ENCODE measurements around the gene CSNK1G1.
"Not testable (repeated sequence)": the region's sequence is repeated elsewhere in the genome, so short reads cannot be mapped to it uniquely, and the experiment has no call there.

The CSNK1G1 gene

DNA sequence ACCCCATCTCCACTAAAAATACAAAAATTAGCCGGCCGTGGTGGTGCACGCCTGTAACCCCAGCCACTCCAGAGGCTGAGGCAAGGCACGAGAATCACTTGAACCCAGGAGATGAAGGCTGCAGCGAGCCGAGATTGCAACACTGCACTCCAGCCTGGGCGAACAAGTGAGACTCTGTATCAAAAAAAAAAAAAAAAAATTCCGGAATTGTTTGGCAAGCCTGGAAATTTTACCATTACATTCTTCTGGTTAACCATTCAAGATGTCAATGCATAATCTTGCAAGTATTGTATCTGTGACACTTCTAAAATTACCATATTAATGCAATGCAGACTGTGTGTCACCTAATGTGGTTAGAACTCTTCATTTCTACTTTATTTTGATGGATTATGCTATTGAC lies 67.0 kb downstream of the CSNK1G1 start:
- DNase-seq (ENCODE audit: extremely low read depth in 1 of 2, low read depth in 1 of 2), result no peak

DNA sequence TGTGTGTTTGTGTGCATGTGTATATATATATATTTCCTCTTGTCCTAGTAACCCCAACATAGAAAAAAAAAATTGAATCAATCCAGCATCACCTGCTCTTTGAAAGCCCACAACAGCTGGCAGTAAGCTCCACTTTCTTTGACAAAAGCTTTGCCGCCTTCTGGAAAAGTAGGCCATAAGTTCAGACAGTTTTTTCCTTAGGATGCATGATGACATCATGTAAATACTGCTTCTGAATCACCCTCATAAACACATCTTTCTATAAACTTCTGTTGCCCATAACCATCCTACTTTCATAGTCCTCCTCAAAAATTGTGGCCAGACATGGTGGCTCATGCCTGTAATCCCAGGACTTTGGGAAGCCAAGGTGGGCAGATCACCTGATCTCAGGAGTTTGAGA lies 67.4 kb downstream of the CSNK1G1 start:
- DNase-seq (ENCODE audit: extremely low read depth in 1 of 2, low read depth in 1 of 2), result no peak

DNA sequence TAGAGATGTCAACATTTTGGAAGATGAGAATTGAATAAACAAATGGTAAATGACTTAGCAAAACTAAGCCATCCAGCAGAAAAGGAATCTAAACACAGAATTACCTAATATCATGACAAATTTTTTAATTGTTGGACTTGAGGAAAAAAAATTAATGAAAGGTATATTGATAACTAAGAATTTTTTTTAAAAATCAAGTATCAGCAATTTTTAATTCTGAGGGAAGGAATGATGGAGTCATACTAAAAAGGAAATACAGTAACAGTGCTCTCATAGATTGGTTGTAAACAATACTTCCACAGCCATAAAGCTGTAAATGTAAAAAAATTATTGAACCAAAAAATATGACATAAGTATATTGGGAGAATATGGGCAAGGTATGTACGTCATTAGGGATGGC lies 68.0 kb downstream of the CSNK1G1 start:
- DNase-seq (ENCODE audit: extremely low read depth in 1 of 2, low read depth in 1 of 2), result no peak

DNA sequence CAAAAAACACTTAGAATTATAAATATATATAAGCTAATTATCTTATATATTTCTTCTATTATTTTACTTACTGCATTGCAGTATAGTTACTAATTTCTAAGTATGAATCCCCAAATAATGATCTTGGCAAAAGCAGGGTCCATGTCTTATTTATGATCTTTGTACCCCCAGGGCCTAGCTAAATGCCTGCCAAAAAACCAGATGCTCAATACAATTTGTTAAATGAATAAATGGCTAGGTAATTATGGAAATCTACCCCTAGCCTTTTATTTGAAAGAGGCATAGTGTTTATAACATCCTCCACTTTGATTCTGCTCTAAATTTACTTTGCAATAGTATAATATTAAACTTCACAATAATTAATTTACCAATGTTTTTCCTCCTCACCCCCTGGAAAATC lies 69.5 kb downstream of the CSNK1G1 start:
- no peak for DNase-seq (ENCODE audit: extremely low read depth in 1 of 2, low read depth in 1 of 2)

DNA sequence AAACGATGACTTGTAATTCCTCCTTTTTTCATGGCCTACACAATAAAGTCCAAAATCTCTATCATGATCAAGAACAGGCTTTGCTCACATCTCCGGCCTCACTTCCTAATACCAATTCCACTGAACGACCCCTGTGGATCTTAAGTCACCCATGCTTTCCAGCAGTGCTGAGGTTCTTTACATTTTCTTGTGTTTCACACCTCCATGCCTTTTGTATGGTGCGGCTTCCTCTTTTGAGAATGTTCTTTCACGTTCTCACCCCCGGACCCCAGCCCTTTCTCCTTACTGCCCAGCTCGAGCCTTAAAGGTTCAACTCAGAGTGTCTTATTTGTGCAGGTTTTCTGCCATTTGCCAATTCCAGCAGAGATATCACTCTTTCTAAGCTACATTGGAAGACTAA lies 70.1 kb downstream of the CSNK1G1 start:
- no peak for DNase-seq (ENCODE audit: extremely low read depth in 1 of 2, low read depth in 1 of 2)

DNA sequence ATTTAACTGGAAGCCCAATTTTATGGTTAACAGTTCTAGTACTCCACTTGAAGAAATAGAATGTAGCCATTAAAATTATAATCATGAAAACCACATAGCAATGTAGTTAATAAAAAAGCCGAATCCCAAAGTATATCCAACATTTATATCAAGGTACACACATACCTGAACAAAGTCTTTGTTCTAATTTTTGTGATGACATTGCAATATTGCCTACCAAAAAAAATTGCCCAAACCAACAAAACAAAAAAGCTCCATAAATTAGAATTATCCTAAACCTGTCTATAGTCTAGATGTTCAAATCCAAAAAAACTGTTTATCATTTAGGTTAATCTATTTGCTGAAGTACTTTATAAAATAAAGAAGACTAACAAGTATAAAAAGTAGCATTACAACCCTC lies 70.8 kb downstream of the CSNK1G1 start:
- no peak for DNase-seq (ENCODE audit: extremely low read depth in 1 of 2, low read depth in 1 of 2)

DNA sequence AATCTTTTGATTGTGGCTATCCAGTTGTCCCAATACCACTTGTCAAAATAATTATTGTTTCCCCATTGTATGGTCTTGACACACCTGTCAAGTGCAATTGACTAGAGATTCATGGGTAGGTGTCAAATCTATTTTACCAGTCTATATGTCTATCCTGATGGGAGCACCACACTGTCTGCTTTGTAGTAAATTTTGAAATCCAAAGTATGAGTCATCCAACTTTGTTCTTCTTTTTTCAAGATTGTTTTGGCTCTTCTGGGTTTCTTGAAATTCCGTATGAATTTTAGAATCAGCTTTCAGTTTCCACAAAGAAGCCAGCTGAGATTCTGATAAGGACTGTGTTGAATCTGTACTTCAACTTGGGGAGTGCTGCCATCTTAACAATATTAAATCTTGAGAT lies 71.9 kb downstream of the CSNK1G1 start:
- no peak for DNase-seq (ENCODE audit: extremely low read depth in 1 of 2, low read depth in 1 of 2)

DNA sequence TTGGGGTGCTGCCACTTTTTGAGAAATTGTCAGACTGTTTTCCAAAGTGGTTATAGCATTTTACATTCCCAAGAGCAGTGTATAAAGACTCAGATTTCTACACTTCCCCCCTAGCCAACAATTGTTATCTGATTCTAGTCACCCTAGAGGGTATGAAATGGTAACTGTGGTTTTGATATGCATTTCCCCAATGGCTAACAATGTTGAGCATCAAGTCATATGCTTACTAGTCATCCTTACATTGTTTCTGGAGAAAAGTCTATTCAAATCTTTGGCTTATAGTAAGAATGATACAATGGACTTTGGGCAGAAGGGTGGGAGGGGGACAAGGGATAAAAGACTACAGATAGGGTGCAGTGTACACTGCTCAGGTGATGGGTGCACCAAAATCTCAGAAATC lies 73.3 kb downstream of the CSNK1G1 start:
- no peak for DNase-seq (ENCODE audit: extremely low read depth in 1 of 2, low read depth in 1 of 2)

DNA sequence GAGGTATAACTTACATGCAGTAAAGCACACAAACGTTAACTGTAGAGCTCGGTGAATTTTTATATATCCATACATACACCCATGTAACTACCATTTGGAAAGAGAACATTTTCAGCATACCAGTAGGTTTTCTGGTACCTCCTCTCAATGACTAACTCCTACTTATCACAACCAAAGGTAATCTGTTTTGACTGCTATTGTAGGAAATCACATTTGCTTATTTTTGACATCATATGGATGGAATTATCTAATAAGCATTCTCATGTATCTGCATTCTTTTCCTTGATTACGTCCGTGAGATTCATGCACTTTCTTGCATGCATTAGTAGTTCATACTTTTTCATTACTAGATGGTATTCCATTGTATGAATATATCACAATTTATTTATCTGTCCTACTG lies 76.8 kb downstream of the CSNK1G1 start:
- DNase-seq (ENCODE audit: extremely low read depth in 1 of 2, low read depth in 1 of 2), result no peak

DNA sequence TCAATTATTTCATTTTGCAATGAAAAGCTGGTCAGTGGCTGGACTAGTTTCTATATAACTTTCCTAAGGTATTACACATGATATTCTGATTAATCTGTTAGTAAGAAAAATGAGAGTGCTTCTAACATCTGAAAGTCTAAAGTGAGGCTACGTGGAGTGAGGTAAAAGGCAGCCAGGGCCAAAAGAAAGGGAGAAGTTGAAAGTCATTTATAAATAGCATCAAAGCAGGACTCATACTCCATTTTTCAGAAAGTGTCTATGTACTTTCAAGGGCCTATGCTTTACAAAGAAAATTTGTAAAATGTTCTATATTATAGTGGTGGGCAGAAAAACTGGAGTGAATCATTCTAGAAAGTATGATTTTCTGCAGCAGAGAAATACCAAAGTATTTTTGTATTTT lies 80.0 kb downstream of the CSNK1G1 start:
- no peak for DNase-seq (ENCODE audit: extremely low read depth in 1 of 2, low read depth in 1 of 2)

DNA sequence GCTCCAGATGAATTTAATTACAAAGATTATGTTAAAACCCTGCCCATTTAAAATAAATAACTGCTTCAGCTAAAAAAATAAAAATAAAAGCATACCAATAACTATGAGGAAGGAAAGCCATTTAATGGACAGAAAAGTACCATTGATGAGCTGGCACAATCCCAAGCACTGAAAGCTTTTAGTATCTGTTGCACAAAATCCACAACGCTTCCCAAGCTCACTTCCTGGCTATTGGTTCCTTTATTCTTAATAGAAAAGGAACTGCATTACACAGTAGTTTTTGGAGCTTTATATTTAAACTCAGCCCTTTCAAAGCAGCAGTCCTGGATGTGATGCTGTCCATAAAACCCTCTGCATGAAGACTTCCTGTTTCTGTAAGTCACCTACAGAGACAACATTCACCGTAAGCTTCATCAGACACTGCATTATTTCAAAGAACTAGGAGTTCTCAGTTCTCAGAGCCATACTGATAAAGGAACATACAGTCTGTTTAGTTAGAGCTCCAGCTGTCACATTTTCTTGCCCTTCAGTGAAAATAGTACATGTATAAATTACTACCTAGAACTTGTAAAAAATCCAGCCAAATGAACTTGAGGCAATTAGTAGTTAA lies 81.5 kb downstream of the CSNK1G1 start:
- no peak for DNase-seq (ENCODE audit: extremely low read depth in 1 of 2, low read depth in 1 of 2)

DNA sequence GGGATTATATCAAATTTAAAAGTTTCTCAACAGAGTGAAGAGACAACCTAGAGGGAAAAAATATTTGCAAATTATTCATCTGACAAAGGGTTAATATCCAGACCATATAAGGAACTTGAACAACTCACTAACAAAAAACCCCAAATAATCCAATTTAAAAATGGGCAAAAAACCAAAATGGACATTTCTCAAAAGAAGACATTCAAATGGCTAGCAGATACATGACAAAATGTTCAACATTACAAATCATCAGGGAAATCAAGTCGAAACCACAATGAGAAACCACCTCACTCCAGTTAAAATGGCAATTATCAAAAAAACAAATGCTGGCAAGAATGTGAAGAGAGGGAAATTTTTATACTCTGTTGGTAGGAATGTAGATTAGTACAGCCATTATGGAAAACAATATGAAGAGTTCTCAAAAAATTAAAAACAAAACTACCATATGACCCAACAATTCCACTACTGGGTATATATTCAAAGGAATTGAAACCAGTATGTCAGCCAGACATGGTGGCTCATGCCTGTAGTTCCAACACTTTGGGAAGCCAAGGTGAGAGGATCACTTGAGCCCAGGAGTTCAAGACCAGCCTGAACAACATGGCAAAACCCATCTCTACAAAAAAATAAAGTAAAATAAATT lies 88.5 kb downstream of the CSNK1G1 start:
- no peak for DNase-seq (ENCODE audit: extremely low read depth in 1 of 2, low read depth in 1 of 2)

DNA sequence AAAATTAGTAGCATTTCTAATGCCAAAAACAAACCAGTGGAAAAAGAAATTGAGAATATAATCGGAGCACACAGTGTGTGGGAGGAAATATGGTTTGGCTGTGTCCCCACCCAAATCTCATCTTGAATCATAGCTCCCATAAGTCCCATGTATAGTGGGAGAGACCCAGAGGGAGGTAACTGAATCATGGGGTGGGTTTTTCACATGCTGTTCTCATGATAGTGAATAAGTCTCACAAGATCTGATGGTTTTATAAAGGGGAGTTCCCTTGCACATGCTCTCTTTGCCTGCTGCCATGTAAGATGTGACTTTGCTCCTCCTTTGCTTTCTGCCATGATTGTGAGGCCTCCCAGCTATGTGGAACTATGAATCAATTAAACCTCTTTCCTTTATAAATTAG lies 90.8 kb downstream of the CSNK1G1 start:
- not testable (repeated sequence) for DNase-seq (ENCODE audit: extremely low read depth in 1 of 2, low read depth in 1 of 2)

DNA sequence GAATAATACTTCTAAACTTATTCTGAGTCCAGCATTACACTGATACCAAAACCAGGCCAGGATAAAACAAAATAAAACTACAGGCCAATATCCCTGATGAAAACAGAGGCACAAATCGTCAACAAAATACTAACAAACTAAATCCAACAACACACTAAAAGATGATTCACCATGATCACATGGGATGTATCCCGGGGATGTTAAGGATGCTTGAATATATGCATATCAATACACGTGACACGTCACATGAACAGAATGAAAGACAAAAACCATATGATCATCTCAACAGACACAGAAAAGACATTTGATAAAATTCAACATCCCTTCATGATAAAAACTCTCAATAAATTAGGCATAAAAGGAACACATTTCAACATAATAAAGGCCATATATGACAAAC lies 91.5 kb downstream of the CSNK1G1 start:
- no peak for DNase-seq (ENCODE audit: extremely low read depth in 1 of 2, low read depth in 1 of 2)

DNA sequence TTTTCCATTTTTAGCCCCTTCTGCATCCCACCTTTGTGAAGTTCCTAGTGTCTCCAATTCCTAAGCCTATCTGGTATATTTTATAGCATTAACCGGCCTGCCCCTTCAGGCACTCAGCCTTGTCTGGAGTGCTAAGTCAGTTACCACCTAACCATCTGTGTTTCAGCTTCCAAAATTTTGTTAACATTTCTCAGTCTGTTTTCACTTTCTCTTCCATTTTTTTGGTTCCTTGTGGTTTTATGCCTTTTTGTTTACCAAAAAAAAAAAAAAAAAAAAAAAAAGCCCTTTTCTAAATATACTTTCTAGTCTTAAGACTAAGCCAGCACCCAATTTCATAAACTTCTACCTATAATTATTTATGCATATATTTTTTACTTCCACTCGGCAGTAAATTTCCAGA lies 92.4 kb downstream of the CSNK1G1 start:
- no peak for DNase-seq (ENCODE audit: extremely low read depth in 1 of 2, low read depth in 1 of 2)

DNA sequence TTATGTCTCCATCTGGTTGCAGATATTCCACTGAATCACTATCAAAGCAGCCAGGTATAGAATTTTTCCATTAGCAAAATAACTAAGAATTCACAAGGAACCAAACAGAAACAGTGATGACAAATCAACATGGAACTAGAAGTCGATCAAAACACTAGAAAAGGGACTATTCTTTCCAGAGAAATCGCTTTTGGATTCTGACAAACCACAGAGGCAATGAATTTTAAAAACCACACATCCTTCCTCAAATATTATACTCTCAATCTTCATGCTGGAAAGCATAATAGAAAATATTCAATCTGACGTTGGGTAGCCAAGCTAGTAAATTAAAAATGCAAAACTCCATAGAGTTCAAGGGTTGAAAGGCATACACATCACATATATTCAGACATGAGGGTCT lies 99.9 kb downstream of the CSNK1G1 start:
- no peak for DNase-seq (ENCODE audit: extremely low read depth in 1 of 2, low read depth in 1 of 2)

DNA sequence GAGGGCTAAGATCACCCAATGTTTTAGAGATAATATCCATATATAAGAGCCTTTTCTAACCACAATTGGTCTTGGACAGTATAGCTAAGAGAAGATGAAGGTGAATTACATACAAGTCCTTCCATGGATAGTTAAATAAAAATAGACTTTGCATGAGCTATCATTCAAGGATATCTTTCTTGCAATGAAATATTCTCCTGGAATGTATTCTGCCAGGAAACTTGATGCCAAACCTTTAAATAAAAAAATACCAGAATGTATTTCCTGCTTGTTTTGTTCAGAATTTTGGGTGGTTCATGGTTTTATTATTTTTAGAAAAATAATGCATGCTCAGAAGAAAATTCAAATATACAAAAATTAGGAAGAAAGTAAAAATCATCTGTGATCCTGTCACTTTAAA lies 104.3 kb downstream of the CSNK1G1 start:
- no peak for DNase-seq (ENCODE audit: extremely low read depth in 1 of 2, low read depth in 1 of 2)

DNA sequence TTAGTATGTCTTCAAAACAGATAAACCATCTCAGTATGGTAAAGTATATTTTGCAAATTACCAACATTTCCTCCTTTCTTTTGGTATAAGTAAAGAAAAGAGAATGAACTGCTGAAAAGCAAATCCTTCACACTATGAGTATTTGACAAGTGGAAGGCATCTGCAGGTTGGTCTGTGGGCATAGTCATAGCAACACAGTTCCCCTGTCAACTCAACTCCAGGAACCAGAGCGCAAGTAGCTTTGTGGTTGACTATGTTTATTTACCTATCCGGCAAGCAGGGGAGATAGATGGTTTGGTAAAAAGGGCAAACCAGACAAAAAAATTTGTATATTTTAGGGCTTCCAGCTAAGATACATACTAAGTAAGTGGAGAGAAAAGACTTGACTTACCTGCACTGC lies 104.9 kb downstream of the CSNK1G1 start:
- no peak for DNase-seq (ENCODE audit: extremely low read depth in 1 of 2, low read depth in 1 of 2)

DNA sequence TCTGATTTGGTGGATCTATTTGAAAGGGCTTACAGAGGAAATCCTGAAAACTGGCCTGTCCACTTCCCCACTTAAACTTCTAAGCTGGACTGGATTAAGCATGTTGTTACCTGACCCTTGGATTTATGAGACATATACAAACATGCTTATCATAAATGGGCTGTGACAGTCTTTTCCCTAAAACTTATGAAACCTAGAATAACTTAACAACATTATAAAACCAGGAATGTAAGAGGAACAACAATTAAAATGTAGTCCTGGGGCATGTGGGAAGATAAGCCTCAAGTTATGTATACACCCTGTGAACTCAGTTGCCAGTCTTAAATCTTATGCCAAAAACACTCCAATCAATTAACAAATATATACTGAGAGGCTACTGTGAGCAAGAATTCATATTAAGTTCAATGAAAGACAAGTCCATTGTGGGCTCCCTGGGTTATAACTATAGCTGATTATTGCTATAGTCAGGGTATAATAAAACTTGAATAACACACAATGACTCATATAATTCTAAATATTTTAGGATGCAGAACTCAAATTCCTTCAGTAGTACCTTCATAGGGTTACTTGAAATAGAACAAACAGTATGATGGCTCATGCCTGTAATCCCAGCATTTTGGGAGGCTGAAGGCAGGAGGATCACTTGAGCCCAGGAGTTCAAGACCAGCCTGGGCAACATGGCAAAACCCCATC lies 105.9 kb downstream of the CSNK1G1 start:
- no peak for DNase-seq (ENCODE audit: extremely low read depth in 1 of 2, low read depth in 1 of 2)

DNA sequence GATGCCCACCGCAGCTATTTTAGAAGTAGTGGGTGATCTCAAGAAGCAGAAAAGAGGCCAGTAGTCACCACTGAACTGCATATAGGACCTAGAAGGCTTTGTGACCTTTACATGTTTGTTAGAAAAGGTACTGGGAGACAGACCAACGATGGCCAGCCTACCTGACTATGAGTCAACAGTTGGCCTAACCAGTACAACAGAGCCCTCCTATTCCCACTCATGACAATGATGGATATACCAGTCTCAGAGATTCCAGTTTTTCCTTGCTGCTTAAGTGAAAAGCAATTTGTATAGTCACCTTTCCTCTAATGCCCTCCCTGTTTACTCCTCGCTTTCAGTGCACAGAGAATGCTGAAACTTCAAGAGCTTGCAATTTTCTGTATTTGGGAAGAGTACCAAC lies 106.6 kb downstream of the CSNK1G1 start:
- no peak for DNase-seq (ENCODE audit: extremely low read depth in 1 of 2, low read depth in 1 of 2)

DNA sequence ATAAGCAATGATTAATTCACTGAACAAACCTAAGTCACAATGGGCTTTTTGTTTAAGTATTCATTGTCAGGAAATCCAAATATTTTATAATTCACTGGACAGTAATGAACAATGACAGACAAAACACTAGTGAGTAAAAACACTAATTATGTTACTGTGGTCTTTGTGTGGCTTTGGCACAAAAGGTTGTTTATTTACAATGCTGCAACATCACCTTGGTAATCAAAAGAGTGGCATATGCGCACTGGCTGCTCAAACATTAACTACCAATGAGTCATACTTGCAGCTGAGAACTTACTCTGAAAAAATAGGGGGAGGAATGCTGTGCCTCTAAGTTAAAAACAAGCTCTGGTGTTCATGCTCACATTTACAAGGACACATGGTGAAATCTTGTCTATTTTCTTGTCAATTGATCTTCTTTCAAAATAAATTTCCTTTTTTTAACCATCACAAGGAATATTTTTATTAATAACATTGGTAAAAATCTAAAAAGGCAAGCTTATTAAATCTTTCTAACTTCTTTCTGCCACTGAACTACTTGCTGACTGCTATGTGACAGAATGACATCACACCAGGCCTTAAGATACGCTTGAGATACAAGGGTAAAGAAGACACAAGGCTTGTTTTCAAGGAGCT lies 107.9 kb downstream of the CSNK1G1 start:
- DNase-seq (ENCODE audit: extremely low read depth in 1 of 2, low read depth in 1 of 2), result no peak

DNA sequence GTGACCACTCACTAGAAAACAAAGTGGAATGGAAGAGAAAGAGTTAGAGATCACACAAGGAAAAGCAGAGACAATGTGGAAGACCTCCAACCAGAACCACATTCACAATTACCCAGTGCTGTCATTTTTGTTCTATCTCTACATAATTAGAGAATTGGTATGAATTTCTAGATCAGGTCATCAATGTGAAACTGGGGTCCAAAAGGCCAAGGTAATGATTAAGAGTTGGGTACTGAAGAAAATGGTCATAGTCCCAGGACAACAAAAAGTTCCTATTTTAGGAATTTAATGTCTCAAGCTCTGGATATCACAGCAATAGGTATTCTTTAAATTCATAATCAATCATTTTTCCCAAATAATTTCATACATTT lies 108.5 kb downstream of the CSNK1G1 start:
- DNase-seq (ENCODE audit: extremely low read depth in 1 of 2, low read depth in 1 of 2), result no peak

All from stimulated activated CD8-positive, alpha-beta memory T cell treated with anti-CD3 and anti-CD28 coated beads, Interleukin-7, amount 100 ng/mL, for 48 hours (primary cell).